ENCODE measurements around the gene ZNF474.

DNA sequence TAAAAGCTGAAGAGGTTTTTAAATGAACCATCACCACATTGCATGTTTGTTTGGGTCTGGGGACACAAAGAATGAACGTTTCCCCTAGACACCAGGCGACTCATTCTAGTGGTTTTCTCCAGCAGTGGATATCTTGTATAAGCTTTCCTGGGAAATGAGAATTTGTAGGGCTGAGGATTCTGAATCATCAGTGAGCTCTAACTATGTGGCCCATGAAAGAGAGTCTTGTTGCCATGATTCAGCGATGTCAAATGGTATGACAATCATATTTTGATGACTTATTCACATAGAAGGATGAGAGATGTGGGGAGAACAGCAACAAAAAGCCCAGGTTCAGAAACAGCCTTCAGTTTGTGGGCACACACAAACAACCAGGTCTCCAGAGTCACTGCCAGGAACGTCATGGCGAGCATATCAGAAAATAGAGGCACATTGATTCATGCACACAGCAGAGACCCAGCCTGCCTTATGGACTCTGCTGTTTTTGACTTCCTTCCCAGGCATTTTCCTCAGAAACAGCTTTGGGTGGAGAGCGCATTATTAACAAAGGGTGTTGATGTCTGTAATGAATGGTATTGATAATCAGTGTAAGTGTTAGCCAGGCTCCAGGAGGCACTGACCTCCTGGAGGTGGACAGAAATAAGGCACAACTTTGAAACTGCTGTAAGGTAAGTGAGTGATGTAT, 13.3 kb downstream of the ZNF474 start:
- TF ChIP-seq, protein P1, sequence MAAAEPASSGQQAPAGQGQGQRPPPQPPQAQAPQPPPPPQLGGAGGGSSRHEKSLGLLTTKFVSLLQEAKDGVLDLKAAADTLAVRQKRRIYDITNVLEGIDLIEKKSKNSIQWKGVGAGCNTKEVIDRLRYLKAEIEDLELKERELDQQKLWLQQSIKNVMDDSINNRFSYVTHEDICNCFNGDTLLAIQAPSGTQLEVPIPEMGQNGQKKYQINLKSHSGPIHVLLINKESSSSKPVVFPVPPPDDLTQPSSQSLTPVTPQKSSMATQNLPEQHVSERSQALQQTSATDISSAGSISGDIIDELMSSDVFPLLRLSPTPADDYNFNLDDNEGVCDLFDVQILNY (CRISPR knock-in tag; IDR thresholded peaks at IDR 0.05), result no peak
- no peak for TF ChIP-seq CREB1 (CRISPR knock-in tag; IDR thresholded peaks at IDR 0.05)

Measured in WTC11 (cell line).